ENCODE data around the gene C17orf58. TPM values are rescaled to one million over a fixed set of nuclear protein-coding genes. Genes with fewer than 3 reads are reported as not detected.

Gene C17orf58
- polyA plus RNA-seq, 1 of the 3 experiments (the other 2 are of a cell fraction) = 21.2 TPM

DNA sequence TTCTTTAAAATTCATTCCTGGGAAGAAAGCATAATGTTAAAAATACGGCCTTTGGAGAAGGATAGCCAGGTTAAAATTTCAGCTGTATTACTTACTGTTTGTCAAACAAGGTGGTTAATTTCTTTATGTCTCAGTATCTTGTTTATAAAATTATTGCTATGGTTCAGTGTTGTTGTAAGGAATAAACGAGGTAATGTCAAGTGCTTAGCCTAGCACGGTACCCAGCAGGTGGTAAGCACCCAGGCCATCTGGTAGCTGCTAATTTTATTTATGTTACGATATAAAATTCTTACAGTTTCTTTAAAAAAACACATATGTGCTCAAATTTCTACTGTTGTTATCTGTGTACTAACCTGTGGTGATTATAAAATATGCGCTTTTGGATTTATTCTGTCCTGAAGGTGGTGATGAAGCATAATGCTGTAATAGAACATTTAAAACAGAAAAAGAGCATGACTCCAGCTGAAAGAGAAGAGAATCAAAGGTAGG is 48.9 kb downstream of the C17orf58 start:
- Histone ChIP-seq H3F3A (replicated peaks; ENCODE audit: insufficient read depth) (no peaks in the 10 kb centered on the region), H3K27me3 (ENCODE audit: insufficient read depth) (no peaks in the 10 kb centered on the region), H3K9me2 (no peaks in the 10 kb centered on the region), H2AFZ (ENCODE audit: low read depth) (no peak overlapping the region), H3K4me3 (ENCODE audit: low read depth in 2 of 2, low read length in 1 of 2) (no peak overlapping the region), H3K9ac (no peak overlapping the region), H3K9me3 (no peaks in the 10 kb centered on the region), H3K36me3 (replicated peaks in 1 of 2; ENCODE audit: control insufficient read depth in 1 of 2, insufficient read depth in 2 of 2, low read length in 1 of 2) (peaks cover 73 to 86% of the 10 kb centered on the region in 2 experiments), H3K79me2 (ENCODE audit: insufficient read depth) (no peaks in the 10 kb centered on the region), H3K27ac (ENCODE audit: low read depth in 2 of 2, low read length in 1 of 2) (no peak overlapping the region; a peak in 1 of 4 replicates), H3K4me1 (ENCODE audit: control insufficient read depth in 1 of 2, insufficient read depth in 2 of 2, low read depth in 1 of 2, low read length in 1 of 2) (no peaks in the 10 kb centered on the region), H4K20me1 (ENCODE audit: insufficient read depth) (no peaks in the 10 kb centered on the region), H3K4me2 (no peak overlapping the region)
- no peak for DNase-seq
- no peak for TF ChIP-seq NFIC (IDR thresholded peaks at IDR 0.05; ENCODE audit: borderline replicate concordance)
- no peak for TF ChIP-seq ZBTB33 (IDR thresholded peaks at IDR 0.05; ENCODE audit: borderline replicate concordance, low read depth)
- no peak for TF ChIP-seq ELF1 (IDR thresholded peaks at IDR 0.05)
- no peak for TF ChIP-seq EP300 (IDR thresholded peaks at IDR 0.05; ENCODE audit: borderline replicate concordance in 1 of 2, low read depth in 1 of 2, low read length in 1 of 2)
- TF ChIP-seq POLR2AphosphoS5 (IDR thresholded peaks at IDR 0.05; ENCODE audit: low read depth, low read length) = no peak
- TF ChIP-seq, protein P1, sequence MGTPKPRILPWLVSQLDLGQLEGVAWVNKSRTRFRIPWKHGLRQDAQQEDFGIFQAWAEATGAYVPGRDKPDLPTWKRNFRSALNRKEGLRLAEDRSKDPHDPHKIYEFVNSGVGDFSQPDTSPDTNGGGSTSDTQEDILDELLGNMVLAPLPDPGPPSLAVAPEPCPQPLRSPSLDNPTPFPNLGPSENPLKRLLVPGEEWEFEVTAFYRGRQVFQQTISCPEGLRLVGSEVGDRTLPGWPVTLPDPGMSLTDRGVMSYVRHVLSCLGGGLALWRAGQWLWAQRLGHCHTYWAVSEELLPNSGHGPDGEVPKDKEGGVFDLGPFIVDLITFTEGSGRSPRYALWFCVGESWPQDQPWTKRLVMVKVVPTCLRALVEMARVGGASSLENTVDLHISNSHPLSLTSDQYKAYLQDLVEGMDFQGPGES (IDR thresholded peaks at IDR 0.05; ENCODE audit: low read depth, low read length) = no peak
- TF ChIP-seq, protein P2, sequence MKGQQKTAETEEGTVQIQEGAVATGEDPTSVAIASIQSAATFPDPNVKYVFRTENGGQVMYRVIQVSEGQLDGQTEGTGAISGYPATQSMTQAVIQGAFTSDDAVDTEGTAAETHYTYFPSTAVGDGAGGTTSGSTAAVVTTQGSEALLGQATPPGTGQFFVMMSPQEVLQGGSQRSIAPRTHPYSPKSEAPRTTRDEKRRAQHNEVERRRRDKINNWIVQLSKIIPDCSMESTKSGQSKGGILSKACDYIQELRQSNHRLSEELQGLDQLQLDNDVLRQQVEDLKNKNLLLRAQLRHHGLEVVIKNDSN (IDR thresholded peaks at IDR 0.05; ENCODE audit: borderline replicate concordance, low read depth) = no peak
- TF ChIP-seq, protein P3, sequence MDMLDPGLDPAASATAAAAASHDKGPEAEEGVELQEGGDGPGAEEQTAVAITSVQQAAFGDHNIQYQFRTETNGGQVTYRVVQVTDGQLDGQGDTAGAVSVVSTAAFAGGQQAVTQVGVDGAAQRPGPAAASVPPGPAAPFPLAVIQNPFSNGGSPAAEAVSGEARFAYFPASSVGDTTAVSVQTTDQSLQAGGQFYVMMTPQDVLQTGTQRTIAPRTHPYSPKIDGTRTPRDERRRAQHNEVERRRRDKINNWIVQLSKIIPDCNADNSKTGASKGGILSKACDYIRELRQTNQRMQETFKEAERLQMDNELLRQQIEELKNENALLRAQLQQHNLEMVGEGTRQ (IDR thresholded peaks at IDR 0.05; ENCODE audit: borderline replicate concordance, low read depth, low read length) = no peak
- no peak for TF ChIP-seq RCOR1 (IDR thresholded peaks at IDR 0.05; ENCODE audit: low read length)
- no peak for TF ChIP-seq REST (IDR thresholded peaks at IDR 0.05; ENCODE audit: low read depth, low read length)
- TF ChIP-seq CHD2 (IDR thresholded peaks at IDR 0.05; ENCODE audit: low read length, partially characterized antibody) = no peak
- TF ChIP-seq GABPA (IDR thresholded peaks at IDR 0.05; ENCODE audit: low read depth) = no peak
- no peak for TF ChIP-seq JUND (IDR thresholded peaks at IDR 0.05)
- TF ChIP-seq MAX (IDR thresholded peaks at IDR 0.05; ENCODE audit: low read depth) = no peak
- TF ChIP-seq TCF12 (IDR thresholded peaks at IDR 0.05) = no peak
- no peak for TF ChIP-seq EZH2phosphoT487 (IDR thresholded peaks at IDR 0.05; ENCODE audit: borderline replicate concordance, low read depth)
- TF ChIP-seq SMC3 (IDR thresholded peaks at IDR 0.05; ENCODE audit: low read depth, low read length) = no peak
- no peak for TF ChIP-seq RFX5 (IDR thresholded peaks at IDR 0.05; ENCODE audit: low read length)
- TF ChIP-seq GATA2 (CRISPR knock-in tag; IDR thresholded peaks at IDR 0.05) = no peak
- ChIA-PET POLR2A (no interaction called here), CTCF (interaction anchor here (0.6 to 1.6 kb wide), 3 partner anchors 12 to 1034 kb away, joined by 3 to 5 read pairs (median 4); no protein-coding TSS in a partner anchor)
- WGBS (ENCODE audit: low lambda C conversion rate) = 91% methylated on average over 5 of the region's 5 CpGs
